Activated gamma-delta T cell treated with anti-CD3 and anti-CD28 coated beads, Interleukin-2, amount 50 U/mL, for 16 hours (primary cell): Measurements from ENCODE around the gene FOXP1.

Source experiments
- DNase-seq: peaks from one replicate; pipeline ENCODE4 v3.0.0-alpha.2; 2020; ENCODE audit warnings: low read depth

Gene FOXP1

GRCh38 chr3:71097557-71097956 lies 486.0 kb downstream of the FOXP1 start:
- DNase-seq: no peak

GRCh38 chr3:71095511-71096291 lies 487.8 kb downstream of the FOXP1 start:
- DNase-seq: no peak

GRCh38 chr3:71094658-71095209 lies 488.8 kb downstream of the FOXP1 start:
- DNase-seq: no peak

GRCh38 chr3:71092665-71093064 lies 490.9 kb downstream of the FOXP1 start:
- no peak for DNase-seq

GRCh38 chr3:71090207-71090606 lies 493.3 kb downstream of the FOXP1 start:
- DNase-seq: no peak

GRCh38 chr3:71089271-71089847 lies 494.2 kb downstream of the FOXP1 start:
- no peak for DNase-seq

GRCh38 chr3:71088742-71089141 lies 494.8 kb downstream of the FOXP1 start:
- no peak for DNase-seq

- no peak for DNase-seq
Measured at GRCh38 chr3:71088019-71088708, 495.4 kb downstream of the FOXP1 start.

GRCh38 chr3:71087143-71088018 lies 496.1 kb downstream of the FOXP1 start:
- DNase-seq: no peak

- DNase-seq: no peak
Measured at GRCh38 chr3:71086777-71087142, 496.8 kb downstream of the FOXP1 start.

GRCh38 chr3:71083726-71084131 lies 499.8 kb downstream of the FOXP1 start:
- no peak for DNase-seq

GRCh38 chr3:71082833-71083232 lies 500.7 kb downstream of the FOXP1 start:
- DNase-seq: no peak

- no peak for DNase-seq
Measured at GRCh38 chr3:71080517-71081083, 502.9 kb downstream of the FOXP1 start.

GRCh38 chr3:71078723-71079525 lies 504.6 kb downstream of the FOXP1 start:
- DNase-seq: no peak

GRCh38 chr3:71078199-71078598 lies 505.3 kb downstream of the FOXP1 start:
- DNase-seq: no peak

- no peak for DNase-seq
Measured at GRCh38 chr3:71077070-71077469, 506.5 kb downstream of the FOXP1 start.

GRCh38 chr3:71076361-71077002 lies 507.0 kb downstream of the FOXP1 start:
- DNase-seq: no peak

GRCh38 chr3:71075494-71075893 lies 508.0 kb downstream of the FOXP1 start:
- DNase-seq: no peak

GRCh38 chr3:71074423-71074822 lies 509.1 kb downstream of the FOXP1 start:
- no peak for DNase-seq

- DNase-seq: no peak
Measured at GRCh38 chr3:71072986-71073385, 510.5 kb downstream of the FOXP1 start.
